ENCODE data around the gene MROH7.
"Not testable (repeated sequence)": the region's sequence is repeated elsewhere in the genome, so short reads cannot be mapped to it uniquely, and the experiment has no call there.

MROH7 gene

DNA sequence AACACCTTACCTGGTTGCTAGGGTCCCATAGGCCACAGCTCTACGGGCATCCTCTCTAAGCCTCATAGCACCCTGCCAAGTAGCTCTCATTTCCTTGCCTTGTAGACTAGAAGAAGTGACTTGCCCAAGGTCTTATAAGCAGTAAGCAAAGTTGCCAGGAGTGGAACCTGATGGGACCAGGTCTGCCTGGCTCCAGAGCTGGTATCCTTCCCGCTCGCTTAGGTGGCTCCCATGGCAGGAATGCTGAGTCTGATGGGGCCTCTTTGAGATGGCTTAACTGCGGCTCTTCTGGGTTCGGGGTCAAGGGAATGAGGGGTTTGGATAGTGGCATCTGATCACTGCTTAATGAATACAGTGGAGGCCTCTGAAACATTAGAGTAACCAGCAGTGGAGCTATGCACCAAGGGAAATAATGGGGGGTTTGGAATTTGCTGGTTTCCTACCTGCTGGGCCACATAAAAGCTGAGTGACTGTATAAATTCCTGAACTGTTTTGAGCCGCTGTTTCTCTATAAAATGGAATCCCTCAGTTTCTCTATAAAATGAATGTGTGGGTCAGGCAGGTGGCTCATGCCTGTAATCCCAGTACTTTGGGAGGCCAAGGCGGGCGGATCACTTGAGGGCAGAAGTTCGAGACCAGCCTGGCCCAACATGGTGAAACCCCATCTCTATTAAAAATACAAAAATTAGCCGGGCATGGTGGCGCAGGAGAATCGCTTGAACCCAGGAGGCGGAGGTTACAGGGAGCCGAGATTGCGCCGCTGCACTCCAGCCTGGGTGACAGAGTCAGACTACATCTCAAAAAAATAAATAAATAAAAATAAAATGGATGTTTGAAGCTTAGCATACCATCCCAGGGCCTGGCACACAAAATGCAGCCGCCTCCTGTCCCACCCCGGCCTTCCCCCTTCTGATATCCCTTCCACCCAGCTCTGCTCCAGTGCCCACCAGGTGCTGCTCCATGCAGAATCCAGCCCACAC is 30.7 kb upstream of the MROH7 start:
- no peak for DNase-seq

GRCh38 chr1:54611621-54612020 is 30.0 kb upstream of the MROH7 start:
- no peak for DNase-seq

DNA sequence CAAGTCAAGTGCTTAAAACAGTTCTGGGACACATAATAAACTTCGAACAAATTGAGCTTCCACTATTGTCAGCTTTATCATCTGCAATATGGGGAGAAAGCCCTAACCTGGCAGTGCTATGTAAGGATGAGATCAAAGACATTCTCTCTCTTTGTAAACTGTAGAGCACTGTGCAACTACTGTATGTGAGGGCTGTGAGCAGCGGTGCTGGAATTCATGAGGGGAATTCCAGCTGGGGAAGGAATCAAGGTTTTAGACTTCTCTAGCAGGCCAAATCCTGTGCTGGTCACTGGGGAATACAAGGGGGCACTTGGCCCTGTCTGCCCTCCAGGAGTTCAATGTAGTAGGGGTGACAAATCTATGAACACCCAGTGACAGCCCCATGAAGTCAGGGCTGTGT is 27.6 kb upstream of the MROH7 start:
- DNase-seq, result no peak

GRCh38 chr1:54614563-54614962 is 27.0 kb upstream of the MROH7 start:
- DNase-seq, result no peak

DNA sequence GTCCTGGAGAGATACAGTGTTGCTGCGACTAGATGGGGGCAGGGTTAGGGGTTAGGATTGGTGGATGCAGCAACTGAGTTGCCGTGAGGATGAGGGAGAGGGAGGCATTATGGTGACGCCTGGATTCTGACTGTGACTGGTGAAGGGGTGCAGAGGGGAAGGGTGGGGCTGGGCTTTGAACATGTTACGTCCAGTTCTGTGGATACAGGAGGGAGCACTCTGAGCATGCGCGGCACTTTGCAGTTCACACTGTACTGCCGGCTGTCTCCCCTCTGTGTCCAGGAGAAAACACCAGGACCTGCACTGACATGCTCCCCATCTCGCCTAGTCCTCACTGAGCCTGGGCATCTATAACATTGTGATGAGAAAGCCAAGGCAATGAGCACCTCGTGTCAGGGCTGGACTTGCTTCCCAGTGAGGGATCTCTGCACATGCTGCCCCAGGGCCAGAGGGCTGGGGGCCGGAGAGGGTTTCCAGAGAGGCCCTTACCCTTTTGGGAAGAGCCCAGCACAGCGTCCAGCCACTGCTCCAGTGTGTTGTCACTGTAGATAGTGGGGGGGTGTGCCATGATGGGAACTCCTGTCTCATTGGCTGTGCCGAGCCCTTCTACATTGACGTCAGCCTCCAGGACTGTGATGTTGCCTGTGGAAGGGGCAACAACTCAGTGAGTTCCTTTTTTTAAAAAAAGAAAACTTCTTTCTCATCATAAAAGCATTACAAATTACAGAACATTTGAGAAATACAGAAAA is 25.9 kb upstream of the MROH7 start:
- no peak for DNase-seq

- no peak for DNase-seq
Observed at GRCh38 chr1:54619749-54620148, 21.8 kb upstream of the MROH7 start.

DNA sequence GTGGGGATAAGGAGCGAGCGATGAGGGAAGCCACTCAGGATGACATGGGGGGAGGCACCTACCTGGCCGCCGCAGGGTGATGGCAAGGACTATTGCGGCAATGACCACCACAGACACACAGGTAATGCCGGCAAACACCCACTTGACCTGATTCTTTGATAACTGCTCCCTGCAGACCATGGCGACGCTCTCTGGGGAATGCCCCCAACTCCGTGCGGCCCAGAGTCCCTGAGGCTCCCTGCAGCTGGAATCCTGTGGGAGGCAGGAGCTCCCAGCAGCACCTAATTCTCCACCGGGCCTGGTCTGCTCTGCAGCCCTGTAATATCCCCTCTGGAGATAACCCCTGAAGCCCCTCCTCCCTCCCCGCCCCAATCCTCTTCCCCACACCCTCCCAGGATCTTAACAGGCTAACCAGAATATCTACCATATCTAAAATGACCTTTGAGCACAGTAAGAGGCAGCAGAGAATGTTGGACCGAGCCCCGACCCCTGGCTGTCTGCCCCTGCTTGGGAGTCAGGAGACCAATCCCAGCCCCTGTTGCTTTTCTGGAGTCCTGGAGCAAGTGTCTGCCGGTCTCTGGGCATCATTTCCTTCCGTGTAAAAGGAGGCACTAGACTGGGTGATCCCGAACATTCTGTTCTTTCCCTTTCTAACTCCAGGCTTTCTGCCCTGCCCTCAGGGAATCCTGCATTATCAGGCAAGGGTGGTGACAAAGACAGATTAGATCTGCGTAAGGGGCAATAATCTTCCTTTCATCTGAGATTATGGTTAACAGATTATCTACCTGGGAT is 18.2 kb upstream of the MROH7 start, which contains the start of gene FAM151A:
FAM151A (minus strand) TSS at position 310 of the 792 bp plus-strand sequence; CDS start at position 180, 130 bp downstream.
- no peak for DNase-seq

- DNase-seq, result no peak
Observed at GRCh38 chr1:54624466-54625464, 16.8 kb upstream of the MROH7 start.

GRCh38 chr1:54627196-54627595 is 14.4 kb upstream of the MROH7 start:
- DNase-seq, result no peak

GRCh38 chr1:54635804-54636203 is 5.8 kb upstream of the MROH7 start:
- not testable (repeated sequence) for DNase-seq

DNA sequence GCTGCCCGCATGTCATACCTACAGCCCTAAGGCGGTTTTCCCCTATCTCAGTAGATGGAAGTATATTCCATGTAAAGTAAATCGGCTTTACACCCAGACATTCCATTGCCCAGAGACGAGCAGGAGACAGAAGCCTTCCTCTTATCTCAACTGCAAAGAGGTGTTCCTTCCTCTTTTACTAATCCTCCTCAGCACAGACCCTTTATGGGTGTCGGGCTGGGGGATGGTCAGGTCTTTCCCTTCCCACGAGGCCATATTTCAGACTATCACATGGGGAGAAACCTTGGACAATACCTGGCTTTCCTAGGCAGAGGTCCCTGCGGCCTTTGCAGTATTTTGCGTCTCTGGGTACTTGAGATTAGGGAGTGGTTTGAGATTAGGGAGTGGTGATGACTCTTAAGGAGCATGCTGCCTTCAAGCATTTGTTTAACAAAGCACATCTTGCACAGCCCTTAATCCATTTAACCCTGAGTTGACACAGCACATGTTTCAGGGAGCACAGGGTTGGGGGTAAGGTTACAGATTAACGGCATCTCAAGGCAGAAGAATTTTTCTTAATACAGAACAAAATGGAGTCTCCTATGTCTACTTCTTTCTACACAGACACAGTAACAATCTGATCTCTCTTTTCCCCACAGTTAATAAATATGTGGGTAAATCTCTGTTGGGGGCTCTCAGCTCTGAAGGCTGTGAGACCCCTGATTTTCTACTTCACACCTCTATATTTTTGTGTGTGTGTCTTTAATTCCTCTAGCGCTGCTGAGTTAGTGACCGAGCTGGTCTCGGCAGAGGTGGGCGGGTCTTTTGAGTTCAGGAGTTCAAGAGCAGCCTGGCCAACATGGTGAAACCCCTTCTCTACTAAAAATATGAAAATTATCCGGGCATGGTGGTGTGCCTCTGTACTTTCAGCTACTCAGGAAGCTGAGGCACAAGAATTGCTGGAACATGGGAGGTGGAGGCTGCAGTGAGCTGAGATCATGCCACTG is 4.8 kb upstream of the MROH7 start:
- DNase-seq, result not testable (repeated sequence)

GRCh38 chr1:54640361-54640760 is 1.2 kb upstream of the MROH7 start:
- DNase-seq, result no peak

- no peak for DNase-seq
Observed at GRCh38 chr1:54643736-54644135, 2.1 kb downstream of the MROH7 start.

DNA sequence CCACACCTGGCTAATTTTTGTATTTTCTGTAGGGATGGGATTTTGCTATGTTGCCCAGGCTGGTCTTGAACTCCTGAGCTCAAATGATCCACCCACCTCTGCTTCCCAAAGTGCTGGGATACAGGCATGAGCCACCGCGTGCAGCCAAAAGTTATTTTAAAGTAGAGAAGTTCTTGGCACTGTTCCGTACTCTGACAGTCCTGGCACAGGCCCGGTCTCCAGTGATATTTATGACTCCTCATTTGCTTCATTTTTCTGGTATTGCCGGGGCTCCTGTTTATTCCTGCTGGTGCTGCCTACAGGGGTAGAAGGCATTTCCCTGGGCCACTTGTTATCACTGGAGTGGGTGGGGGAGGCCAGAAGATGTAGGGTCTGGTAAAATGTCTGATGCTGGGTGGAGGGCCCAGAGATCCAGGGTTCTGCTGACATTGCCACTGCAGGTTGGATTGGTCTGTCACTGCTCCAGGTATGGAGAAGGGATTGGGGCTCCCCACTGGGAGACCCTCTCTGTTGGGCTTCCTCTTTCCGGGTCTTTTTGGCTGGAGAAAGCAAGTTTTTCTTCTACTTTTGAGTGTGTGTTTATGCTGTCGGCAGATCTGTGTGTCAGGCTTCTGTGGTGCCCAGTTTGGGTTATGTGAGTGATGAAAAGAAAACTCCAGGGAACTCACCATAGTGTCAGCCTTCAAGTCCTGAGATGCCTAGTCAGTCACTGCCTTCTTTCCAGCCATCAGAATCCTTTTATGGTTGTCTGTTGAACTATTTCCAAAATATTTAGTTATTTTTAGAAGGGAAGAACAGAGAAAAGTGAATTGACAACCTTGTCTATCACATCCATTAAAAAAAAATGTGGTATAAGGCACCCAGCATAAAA is 4.5 kb downstream of the MROH7 start:
- DNase-seq, result no peak

- DNase-seq, result no peak
Observed at GRCh38 chr1:54649130-54649898, 7.7 kb downstream of the MROH7 start.

- no peak for DNase-seq
Observed at GRCh38 chr1:54649921-54650320, 8.3 kb downstream of the MROH7 start.

DNA sequence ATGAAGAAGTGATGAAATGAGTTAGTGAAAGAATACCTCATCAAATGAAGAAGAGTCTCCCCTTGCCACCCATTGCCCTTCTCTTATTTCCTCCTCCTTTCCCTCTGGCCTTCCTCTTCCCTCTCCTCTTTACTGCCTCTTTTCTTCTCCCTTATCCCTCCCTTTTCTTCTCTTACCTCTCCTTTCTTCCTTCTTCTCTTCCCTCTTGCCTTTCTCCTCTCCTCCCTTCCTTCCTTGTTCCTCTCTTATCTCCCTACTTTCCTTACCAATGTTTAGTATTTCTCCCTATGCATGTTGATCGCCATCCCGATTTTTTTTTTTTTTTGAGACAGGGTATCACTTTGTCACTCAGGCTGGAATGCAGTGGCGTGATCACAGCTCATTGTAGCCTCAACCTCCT is 8.8 kb downstream of the MROH7 start:
- no peak for DNase-seq

DNA sequence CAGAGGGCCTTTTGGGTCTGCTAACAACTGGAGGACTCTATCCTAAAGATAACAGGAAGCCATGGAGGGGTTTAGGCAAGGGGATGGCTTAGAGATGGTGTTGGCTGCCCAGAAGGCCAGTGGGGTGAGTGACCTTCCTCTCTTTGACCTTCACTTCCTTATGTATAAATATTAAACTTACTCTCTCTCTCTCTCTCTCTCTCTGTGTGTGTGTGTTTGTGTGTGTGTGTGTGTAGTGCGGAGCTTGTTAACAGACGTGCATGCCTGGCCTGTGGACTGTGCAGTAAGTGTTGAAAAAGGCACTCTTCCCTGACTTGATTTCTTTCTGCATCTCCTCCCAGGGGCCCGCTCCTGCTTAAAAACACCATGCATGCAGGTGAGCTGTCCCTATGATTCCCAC is 10.0 kb downstream of the MROH7 start:
- DNase-seq, result no peak

GRCh38 chr1:54652168-54652567 is 10.6 kb downstream of the MROH7 start:
- DNase-seq, result no peak
